ENCODE measurements around the gene KDM5B. TPM values are rescaled to one million over a fixed set of nuclear protein-coding genes. Genes with fewer than 3 reads are reported as not detected.

Gene KDM5B
- total RNA-seq, 1 experiment from 2014 or later: 83.6 TPM

- Histone ChIP-seq H3K9me3 (ENCODE audit: control insufficient read depth, insufficient read depth, low read depth, low read length) (no peaks in the 10 kb centered on the region), H3K27me3 (ENCODE audit: control insufficient read depth, insufficient read depth, low read length) (no peaks in the 10 kb centered on the region), H3K36me3 (ENCODE audit: control insufficient read depth, insufficient read depth, low read length) (no peaks in the 10 kb centered on the region), H3K4me1 (ENCODE audit: control insufficient read depth, insufficient read depth, low read length) (no peaks in the 10 kb centered on the region), H3K27ac (ENCODE audit: low read length) (no peak overlapping the region), H3K4me3 (ENCODE audit: low read depth in 2 of 2, low read length in 2 of 2) (no peak overlapping the region)
- DNase-seq (ENCODE audit: low read depth, low spot score) (no peak), ATAC-seq (no peak)
- TF ChIP-seq POLR2AphosphoS5 (IDR thresholded peaks at IDR 0.05; ENCODE audit: low read depth, low read length) (no peak), TCF7L2 (IDR thresholded peaks at IDR 0.05; ENCODE audit: low read depth, low read length) (no peak), CTCF (IDR thresholded peaks at IDR 0.05) (no peak), SIN3A (IDR thresholded peaks at IDR 0.05; ENCODE audit: borderline replicate concordance, insufficient read depth, low read depth, low read length) (no peak)
- TF ChIP-seq, protein P1, sequence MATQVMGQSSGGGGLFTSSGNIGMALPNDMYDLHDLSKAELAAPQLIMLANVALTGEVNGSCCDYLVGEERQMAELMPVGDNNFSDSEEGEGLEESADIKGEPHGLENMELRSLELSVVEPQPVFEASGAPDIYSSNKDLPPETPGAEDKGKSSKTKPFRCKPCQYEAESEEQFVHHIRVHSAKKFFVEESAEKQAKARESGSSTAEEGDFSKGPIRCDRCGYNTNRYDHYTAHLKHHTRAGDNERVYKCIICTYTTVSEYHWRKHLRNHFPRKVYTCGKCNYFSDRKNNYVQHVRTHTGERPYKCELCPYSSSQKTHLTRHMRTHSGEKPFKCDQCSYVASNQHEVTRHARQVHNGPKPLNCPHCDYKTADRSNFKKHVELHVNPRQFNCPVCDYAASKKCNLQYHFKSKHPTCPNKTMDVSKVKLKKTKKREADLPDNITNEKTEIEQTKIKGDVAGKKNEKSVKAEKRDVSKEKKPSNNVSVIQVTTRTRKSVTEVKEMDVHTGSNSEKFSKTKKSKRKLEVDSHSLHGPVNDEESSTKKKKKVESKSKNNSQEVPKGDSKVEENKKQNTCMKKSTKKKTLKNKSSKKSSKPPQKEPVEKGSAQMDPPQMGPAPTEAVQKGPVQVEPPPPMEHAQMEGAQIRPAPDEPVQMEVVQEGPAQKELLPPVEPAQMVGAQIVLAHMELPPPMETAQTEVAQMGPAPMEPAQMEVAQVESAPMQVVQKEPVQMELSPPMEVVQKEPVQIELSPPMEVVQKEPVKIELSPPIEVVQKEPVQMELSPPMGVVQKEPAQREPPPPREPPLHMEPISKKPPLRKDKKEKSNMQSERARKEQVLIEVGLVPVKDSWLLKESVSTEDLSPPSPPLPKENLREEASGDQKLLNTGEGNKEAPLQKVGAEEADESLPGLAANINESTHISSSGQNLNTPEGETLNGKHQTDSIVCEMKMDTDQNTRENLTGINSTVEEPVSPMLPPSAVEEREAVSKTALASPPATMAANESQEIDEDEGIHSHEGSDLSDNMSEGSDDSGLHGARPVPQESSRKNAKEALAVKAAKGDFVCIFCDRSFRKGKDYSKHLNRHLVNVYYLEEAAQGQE (IDR thresholded peaks at IDR 0.05; ENCODE audit: insufficient read depth in 1 of 2, low read depth in 2 of 2, low read length in 1 of 2): no peak
- ChIA-PET POLR2A (no interaction called here), CTCF (no interaction called here)
- in situ Hi-C loops (cut with HindIII; ENCODE audit: low pct_unique_long_range_greater_than_20kb, low sequenced_read_pairs): no loop called here
- BruUV-seq (replicated peaks): no TSS peak
- intact Hi-C loops (cut with micrococcal nuclease; ENCODE audit: unreplicated experiment): no loop called here
These were observed 36.0 kb upstream of the KDM5B start for GRCh38 chr1:202844259-202844658.

DNA sequence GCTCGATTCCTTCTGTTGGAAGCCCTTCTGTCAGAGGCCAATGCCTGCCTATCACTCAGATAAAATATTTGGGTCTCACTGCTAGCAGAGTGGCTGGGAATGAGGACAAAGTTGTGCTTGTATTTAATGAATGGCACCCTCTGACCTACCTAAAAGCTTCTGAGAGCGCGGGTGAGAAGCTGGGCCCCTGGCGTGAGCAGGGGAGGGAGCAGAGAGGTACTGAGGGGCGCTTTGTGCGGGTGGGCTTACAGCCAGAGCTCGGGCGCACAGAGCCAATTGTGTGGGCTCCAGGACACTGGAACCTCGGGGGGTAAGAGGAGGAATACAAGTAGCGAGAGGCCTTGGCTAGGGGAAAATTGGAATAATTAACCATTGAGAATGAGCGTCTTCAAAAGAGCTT lies 34.9 kb upstream of the KDM5B start:
- no peaks in the 10 kb centered on the region for H3K9me3 ChIP-seq (ENCODE audit: control insufficient read depth, insufficient read depth, low read depth, low read length)
- H3K36me3 ChIP-seq (ENCODE audit: control insufficient read depth, insufficient read depth, low read length): no peaks in the 10 kb centered on the region
- no peak overlapping the region for H3K4me3 ChIP-seq (ENCODE audit: low read depth in 2 of 2, low read length in 2 of 2)
- ATAC-seq (no peak), DNase-seq (ENCODE audit: low read depth, low spot score) (no peak)
- in situ Hi-C loops (cut with HindIII; ENCODE audit: low pct_unique_long_range_greater_than_20kb, low sequenced_read_pairs) (no loop called here), intact Hi-C loops (cut with micrococcal nuclease; ENCODE audit: unreplicated experiment) (no loop called here)
- no peaks in the 10 kb centered on the region for H3K27me3 ChIP-seq (ENCODE audit: control insufficient read depth, insufficient read depth, low read length)
- POLR2A ChIA-PET: interaction anchor here (0.5 kb wide), 1 partner anchor 31 kb away, joined by 3 read pairs; no protein-coding TSS in a partner anchor
- CTCF ChIA-PET: no interaction called here
- no peak overlapping the region for H3K27ac ChIP-seq (ENCODE audit: low read length)
- no TSS peak for BruUV-seq (replicated peaks)
- no peaks in the 10 kb centered on the region for H3K4me1 ChIP-seq (ENCODE audit: control insufficient read depth, insufficient read depth, low read length)
- TF ChIP-seq, protein P1 (IDR thresholded peaks at IDR 0.05; ENCODE audit: insufficient read depth in 1 of 2, low read depth in 2 of 2, low read length in 1 of 2): no peak
- TF ChIP-seq POLR2AphosphoS5 (IDR thresholded peaks at IDR 0.05; ENCODE audit: low read depth, low read length) (no peak), TCF7L2 (IDR thresholded peaks at IDR 0.05; ENCODE audit: low read depth, low read length) (no peak), CTCF (IDR thresholded peaks at IDR 0.05) (no peak), SIN3A (IDR thresholded peaks at IDR 0.05; ENCODE audit: borderline replicate concordance, insufficient read depth, low read depth, low read length) (no peak)

Data from Panc1 (cell line).